KMS-11 (cell line): ENCODE measurements around the gene SPATS2.
"Not testable (repeated sequence)": the region's sequence is repeated elsewhere in the genome, so short reads cannot be mapped to it uniquely, and the experiment has no call there.

Source experiments
- H2AFZ ChIP-seq: fragments of 200-600 bp; sonication (generic); 2 replicates; pipeline ENCODE4 v1.6.1; 2016; ENCODE audit warnings: antibody characterized with exemption, mixed run types, low read depth
- H3K27ac ChIP-seq: fragments of 200-600 bp; sonication (generic); 2 replicates; pipeline ENCODE4 v1.6.1; 2016; ENCODE audit warnings: mild to moderate bottlenecking, mixed run types
- H3K27me3 ChIP-seq: fragments of 200-600 bp; sonication (generic); 2 replicates; pipeline ENCODE4 v1.6.1; 2017; ENCODE audit warnings: mild to moderate bottlenecking, low read depth, mixed run types, moderate library complexity; ENCODE audit not compliant: insufficient read depth
- H3K36me3 ChIP-seq: fragments of 200-600 bp; sonication (generic); 2 replicates; pipeline ENCODE4 v1.6.1; 2017; ENCODE audit warnings: mild to moderate bottlenecking, mixed run types; ENCODE audit not compliant: insufficient read depth
- H3K4me1 ChIP-seq: fragments of 200-600 bp; sonication (generic); 2 replicates; pipeline ENCODE4 v1.6.1; 2016; ENCODE audit warnings: mild to moderate bottlenecking, low read depth, mixed run types; ENCODE audit not compliant: poor library complexity, severe bottlenecking
- H3K4me2 ChIP-seq: fragments of 200-600 bp; sonication (generic); 2 replicates; pipeline ENCODE4 v1.7.0; 2016; ENCODE audit warnings: mild to moderate bottlenecking, mixed run types
- H3K4me3 ChIP-seq: fragments of 200-600 bp; sonication (generic); IDR thresholded peaks from 2 replicates; pipeline ENCODE4 v1.6.1; 2017; ENCODE audit warnings: low read depth, low read length, mixed read lengths; ENCODE audit not compliant: insufficient read depth
- H3K79me2 ChIP-seq: fragments of 200-600 bp; sonication (generic); 2 replicates; pipeline ENCODE4 v1.6.1; 2016; ENCODE audit warnings: low read depth, mixed run types; ENCODE audit not compliant: insufficient read depth
- H3K9ac ChIP-seq: fragments of 200-600 bp; sonication (generic); 2 replicates; pipeline ENCODE4 v1.6.1; 2016; ENCODE audit warnings: mild to moderate bottlenecking, mixed run types
- H4K20me1 ChIP-seq: fragments of 200-600 bp; sonication (generic); 2 replicates; pipeline ENCODE4 v1.6.1; 2016; ENCODE audit warnings: mild to moderate bottlenecking, mixed run types; ENCODE audit not compliant: insufficient read depth
- CTCF ChIP-seq: fragments of 200-600 bp; sonication (generic); conservative IDR thresholded peaks from 2 replicates; pipeline ENCODE4 v1.6.1; 2017; ENCODE audit warnings: low read depth, mild to moderate bottlenecking, antibody characterized with exemption, low read length, moderate library complexity, mixed read lengths

SPATS2 gene

GRCh38 chr12:49332441-49332861 lies 34.8 kb upstream of the SPATS2 start:
- no peak overlapping the region for H3K27ac ChIP-seq
- H3K27me3 ChIP-seq: no peaks in the 10 kb centered on the region
- no peaks in the 10 kb centered on the region for H3K36me3 ChIP-seq
- H3K4me2 ChIP-seq: no peak overlapping the region
- no peak overlapping the region for H2AFZ ChIP-seq
- H3K9ac ChIP-seq: no peak overlapping the region
- H3K4me1 ChIP-seq: no peaks in the 10 kb centered on the region
- TF ChIP-seq CTCF: no peak
- no peaks in the 10 kb centered on the region for H4K20me1 ChIP-seq
- H3K4me3 ChIP-seq: no peak overlapping the region
- H3K79me2 ChIP-seq: no peaks in the 10 kb centered on the region

- Histone ChIP-seq H3K27ac (no peak overlapping the region), H3K9ac (no peak overlapping the region)
These were observed 34.3 kb upstream of the SPATS2 start for GRCh38 chr12:49332891-49333371.

GRCh38 chr12:49333778-49334177 lies 33.5 kb upstream of the SPATS2 start:
- not testable (repeated sequence) for H3K4me2 ChIP-seq, H3K79me2 ChIP-seq, H3K4me1 ChIP-seq, H3K27me3 ChIP-seq, H4K20me1 ChIP-seq, H3K27ac ChIP-seq, H3K9ac ChIP-seq, H3K4me3 ChIP-seq, H3K36me3 ChIP-seq, H2AFZ ChIP-seq

More at GRCh38 chr12:49332891-49333371, 34.3 kb upstream of the SPATS2 start:
- Histone ChIP-seq H3K27me3 (no peaks in the 10 kb centered on the region), H2AFZ (no peak overlapping the region), H3K79me2 (no peaks in the 10 kb centered on the region), H3K4me2 (no peak overlapping the region), H3K4me3 (no peak overlapping the region), H4K20me1 (no peaks in the 10 kb centered on the region), H3K36me3 (no peaks in the 10 kb centered on the region), H3K4me1 (no peaks in the 10 kb centered on the region)
- TF ChIP-seq CTCF: no peak

- H3K4me3 ChIP-seq: no peak overlapping the region
- TF ChIP-seq CTCF: no peak
- no peaks in the 10 kb centered on the region for H3K27me3 ChIP-seq
- no peaks in the 10 kb centered on the region for H3K79me2 ChIP-seq
- no peak overlapping the region for H3K27ac ChIP-seq
- H4K20me1 ChIP-seq: no peaks in the 10 kb centered on the region
- H2AFZ ChIP-seq: no peak overlapping the region
- H3K9ac ChIP-seq: no peak overlapping the region
- H3K4me1 ChIP-seq: no peaks in the 10 kb centered on the region
- H3K36me3 ChIP-seq: no peaks in the 10 kb centered on the region
- H3K4me2 ChIP-seq: no peak overlapping the region
These were observed 33.0 kb upstream of the SPATS2 start for GRCh38 chr12:49334226-49334625.

GRCh38 chr12:49334681-49335080 lies 32.6 kb upstream of the SPATS2 start:
- Histone ChIP-seq H3K4me2 (no peak overlapping the region), H3K9ac (no peak overlapping the region), H3K4me1 (no peaks in the 10 kb centered on the region), H3K4me3 (no peak overlapping the region), H2AFZ (no peak overlapping the region), H3K36me3 (no peaks in the 10 kb centered on the region), H3K27me3 (no peaks in the 10 kb centered on the region), H4K20me1 (no peaks in the 10 kb centered on the region), H3K27ac (no peak overlapping the region), H3K79me2 (no peaks in the 10 kb centered on the region)
- TF ChIP-seq CTCF: no peak
